CD14-positive monocyte (primary cell): Measurements from ENCODE around the gene C10orf71. TPM values are rescaled to one million over a fixed set of nuclear protein-coding genes. Genes with fewer than 3 reads are reported as not detected.
A peak's percentile ranks its signal among the peaks of the same experiment; 100 is the strongest.

Source experiments
- DNase-seq, 3 donors: peaks; one replicate each; pipeline ENCODE4 v3.0.0-alpha.2; 2011 to 2022
- H2AFZ ChIP-seq: 2 replicates; pipeline ENCODE4 v1.6.0; 2012; ENCODE audit warnings: mild to moderate bottlenecking, low read depth, low read length, inconsistent platforms; ENCODE audit not compliant: insufficient read depth, poor library complexity, severe bottlenecking
- H3K27ac ChIP-seq, 2 donors: 1 replicate in 1 of 2; 2 replicates in 1 of 2; pipeline ENCODE4 v1.5.1; 2012 to 2013; ENCODE audit warnings: low read length in 2 of 2, control low read depth in 1 of 2, inconsistent platforms in 1 of 2, low read depth in 1 of 2, mild to moderate bottlenecking in 1 of 2
- H3K27me3 ChIP-seq, 2 donors: one replicate each; pipeline versions ENCODE4 v1.6.0 to v1.6.1; 2011 to 2013; ENCODE audit warnings: low read length in 2 of 2; ENCODE audit not compliant: control insufficient read depth in 2 of 2, insufficient read depth in 2 of 2
- H3K36me3 ChIP-seq, 2 donors: replicated peaks in 1 of 2; 1 replicate in 1 of 2; 2 replicates in 1 of 2; pipeline versions ENCODE4 v1.5.1 to v1.6.1; 2012 to 2013; ENCODE audit warnings: low read length in 2 of 2, control low read depth in 1 of 2, inconsistent platforms in 1 of 2, mild to moderate bottlenecking in 1 of 2; ENCODE audit not compliant: insufficient read depth in 2 of 2, control insufficient read depth in 1 of 2
- H3K4me1 ChIP-seq, 2 donors: 1 replicate in 1 of 2; 2 replicates in 1 of 2; pipeline versions ENCODE4 v1.5.1 to v1.6.1; 2012 to 2013; ENCODE audit warnings: low read length in 2 of 2, control low read depth in 1 of 2, inconsistent platforms in 1 of 2, mild to moderate bottlenecking in 1 of 2, moderate library complexity in 1 of 2; ENCODE audit not compliant: insufficient read depth in 2 of 2, control insufficient read depth in 1 of 2
- H3K4me2 ChIP-seq: replicated peaks from 2 replicates; pipeline ENCODE3; 2012; ENCODE audit warnings: low read length, moderate library complexity, mild to moderate bottlenecking; ENCODE audit not compliant: poor library complexity, severe bottlenecking; ENCODE audit errors: extremely low read depth
- H3K4me3 ChIP-seq, 3 experiments: fragments of 200-600 bp in 1 of 3; sonication (generic) in 1 of 3; replicated peaks in 1 of 3; 1 replicate in 2 of 3; 2 replicates in 1 of 3; pipeline ENCODE4 v1.5.1; 2011 to 2013; ENCODE audit warnings: low read length in 3 of 3, mild to moderate bottlenecking in 3 of 3, control low read depth in 2 of 3, low read depth in 2 of 3, inconsistent platforms in 1 of 3, moderate library complexity in 1 of 3
- H3K79me2 ChIP-seq: 2 replicates; pipeline ENCODE4 v1.6.0; 2012; ENCODE audit warnings: mild to moderate bottlenecking, control low read depth, inconsistent platforms, low read length, moderate library complexity; ENCODE audit not compliant: insufficient read depth
- H3K9ac ChIP-seq: 2 replicates; pipeline ENCODE4 v1.6.0; 2017; ENCODE audit warnings: low read length, mild to moderate bottlenecking; ENCODE audit not compliant: insufficient read depth, poor library complexity, severe bottlenecking
- H3K9me3 ChIP-seq, 2 donors: replicated peaks in 1 of 2; 1 replicate in 1 of 2; 2 replicates in 1 of 2; pipeline versions ENCODE4 v1.5.1 to v1.6.1; 2012 to 2013; ENCODE audit warnings: low read length in 2 of 2, control low read depth in 1 of 2; ENCODE audit not compliant: control insufficient read depth in 1 of 2, insufficient read depth in 1 of 2
- H4K20me1 ChIP-seq: 2 replicates; pipeline ENCODE4 v1.6.0; 2012; ENCODE audit warnings: mild to moderate bottlenecking, low read length, control low read depth, moderate library complexity; ENCODE audit not compliant: insufficient read depth
- H3K27ac Mint-ChIP-seq, 7 donors: one replicate each; pipeline ENCODE4 v1.8.0; 2020; ENCODE audit warnings: mild to moderate bottlenecking in 7 of 7, mixed read lengths in 7 of 7, moderate library complexity in 6 of 7, inconsistent platforms in 2 of 7
- H3K27me3 Mint-ChIP-seq, 3 donors: one replicate each; pipeline ENCODE4 v1.8.0; 2021 to 2022; ENCODE audit warnings: low read depth in 3 of 3, mild to moderate bottlenecking in 3 of 3, mixed read lengths in 3 of 3, moderate library complexity in 3 of 3, inconsistent platforms in 1 of 3
- H3K36me3 Mint-ChIP-seq, 2 donors: one replicate each; pipeline ENCODE4 v1.8.0; 2020; ENCODE audit warnings: mixed read lengths in 2 of 2, inconsistent platforms in 1 of 2, mild to moderate bottlenecking in 1 of 2
- H3K4me1 Mint-ChIP-seq: one replicate; pipeline ENCODE4 v1.8.0; 2020; ENCODE audit warnings: mild to moderate bottlenecking, mixed read lengths
- H3K4me3 Mint-ChIP-seq, 2 donors: one replicate each; pipeline ENCODE4 v1.8.0; 2020; ENCODE audit warnings: mild to moderate bottlenecking in 2 of 2, mixed read lengths in 2 of 2, moderate library complexity in 1 of 2
- H3K9me3 Mint-ChIP-seq, 7 donors: one replicate each; pipeline ENCODE4 v1.8.0; 2020 to 2022; ENCODE audit warnings: mixed read lengths in 7 of 7, mild to moderate bottlenecking in 6 of 7, moderate library complexity in 6 of 7, inconsistent platforms in 2 of 7
- WGBS: methylation state at CpG from one replicate; pipeline ENCODE4 v1.1.5; 2013; ENCODE audit warnings: missing lambda C conversion rate; ENCODE audit not compliant: insufficient coverage; 5-methylcytosine and 5-hydroxymethylcytosine counted together
- intact Hi-C, 2 donors: fragments of 100-400 bp; cut with micrococcal nuclease; formaldehyde crosslinking; loops; one replicate each; pipeline versions ENCODE4 v1.15.0 to v1.15.1; 2023
- polyA plus RNA-seq, 3 donors: library from polyadenylated mRNA; depleted of rRNA in 1 of 3; unstranded in 2 of 3; stranded (reverse) in 1 of 3; fragments of 300-500 nt in 2 of 3; fragments of >200 nt in 1 of 3; fragmentation: Illumina TruSeq in 2 of 3; gene quantifications; 1 replicate in 2 of 3; 2 replicates in 1 of 3; pipeline ENCODE4 v1.2.3, GENCODE V29; 2012 to 2021
- TF ChIP-seq, protein P1 (sequence below): fragments of 200-600 bp; IDR thresholded peaks from one replicate; pipeline ENCODE4 v1.8.0; 2022; ENCODE audit warnings: antibody characterized with exemption, mild to moderate bottlenecking

The C10orf71 gene
- polyA plus RNA-seq, 3 donors: not detected

DNA sequence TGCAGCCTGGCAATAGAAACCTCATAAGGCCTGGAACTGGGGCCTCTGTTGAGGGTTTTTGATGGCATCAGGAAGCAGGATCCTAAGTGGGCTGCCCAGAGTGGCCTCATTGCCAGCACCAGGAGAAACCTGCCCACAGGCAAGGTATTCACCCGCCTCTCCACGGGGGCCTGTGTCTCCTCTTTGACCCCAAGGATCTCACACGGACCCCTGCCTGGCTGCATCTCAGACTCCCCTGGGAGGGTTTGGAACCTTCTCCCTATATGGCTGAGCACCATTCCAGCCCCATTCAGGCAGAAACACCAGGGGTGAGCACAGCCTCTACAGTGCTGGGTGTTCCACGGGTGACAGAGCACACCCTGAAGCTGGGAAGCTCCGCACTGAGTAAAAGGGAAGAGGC, 14.6 kb upstream of the C10orf71 start:
- WGBS: 95% methylated on average over 4 of the region's 5 CpGs
- Histone ChIP-seq H3K27ac (peak overlapping the region; percentile 44 to 92), H2AFZ (no peak overlapping the region), H3K9ac (no peak overlapping the region), H3K36me3 (no peaks in the 10 kb centered on the region), H4K20me1 (no peaks in the 10 kb centered on the region), H3K27me3 (no peaks in the 10 kb centered on the region), H3K4me1 (peaks cover 71 to 76% of the 10 kb centered on the region in 2 donors), H3K4me2 (no peak overlapping the region), H3K79me2 (no peaks in the 10 kb centered on the region), H3K4me3 (no peak overlapping the region), H3K9me3 (no peaks in the 10 kb centered on the region)
- Mint-ChIP-seq H3K27ac (peak overlapping the region; percentile 89 to 100 (median 97)), H3K4me3 (no peak overlapping the region), H3K27me3 (peaks cover 0 to 5% (median 2%) of the 10 kb centered on the region in 3 donors), H3K4me1 (peaks cover 61% of the 10 kb centered on the region), H3K36me3 (peaks cover 0 to 4% of the 10 kb centered on the region in 2 donors), H3K9me3 (peaks cover 3 to 12% (median 6%) of the 10 kb centered on the region in 7 donors)
- TF ChIP-seq, protein P1, sequence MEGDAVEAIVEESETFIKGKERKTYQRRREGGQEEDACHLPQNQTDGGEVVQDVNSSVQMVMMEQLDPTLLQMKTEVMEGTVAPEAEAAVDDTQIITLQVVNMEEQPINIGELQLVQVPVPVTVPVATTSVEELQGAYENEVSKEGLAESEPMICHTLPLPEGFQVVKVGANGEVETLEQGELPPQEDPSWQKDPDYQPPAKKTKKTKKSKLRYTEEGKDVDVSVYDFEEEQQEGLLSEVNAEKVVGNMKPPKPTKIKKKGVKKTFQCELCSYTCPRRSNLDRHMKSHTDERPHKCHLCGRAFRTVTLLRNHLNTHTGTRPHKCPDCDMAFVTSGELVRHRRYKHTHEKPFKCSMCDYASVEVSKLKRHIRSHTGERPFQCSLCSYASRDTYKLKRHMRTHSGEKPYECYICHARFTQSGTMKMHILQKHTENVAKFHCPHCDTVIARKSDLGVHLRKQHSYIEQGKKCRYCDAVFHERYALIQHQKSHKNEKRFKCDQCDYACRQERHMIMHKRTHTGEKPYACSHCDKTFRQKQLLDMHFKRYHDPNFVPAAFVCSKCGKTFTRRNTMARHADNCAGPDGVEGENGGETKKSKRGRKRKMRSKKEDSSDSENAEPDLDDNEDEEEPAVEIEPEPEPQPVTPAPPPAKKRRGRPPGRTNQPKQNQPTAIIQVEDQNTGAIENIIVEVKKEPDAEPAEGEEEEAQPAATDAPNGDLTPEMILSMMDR: no peak
- DNase-seq: peak in 1 of 3 donors; percentile 32
- intact Hi-C loops: loop anchor here in 1 of 2 donors (5.0 kb wide), 3 partner anchors 42 to 107 kb away; no protein-coding TSS in a partner anchor

GRCh38 chr10:49285232-49285631, 13.7 kb upstream of the C10orf71 start:
- Mint-ChIP-seq H3K27ac (peak overlapping the region; percentile 96 to 100 (median 98)), H3K36me3 (peaks cover 0 to 4% of the 10 kb centered on the region in 2 donors), H3K4me3 (peak overlapping the region; percentile 69 to 85), H3K4me1 (peaks cover 52% of the 10 kb centered on the region), H3K27me3 (peaks cover 0 to 5% (median 2%) of the 10 kb centered on the region in 3 donors), H3K9me3 (peaks cover 3 to 10% (median 6%) of the 10 kb centered on the region in 7 donors)
- H2AFZ ChIP-seq: no peak overlapping the region
- H4K20me1 ChIP-seq: no peaks in the 10 kb centered on the region
- H3K79me2 ChIP-seq: no peaks in the 10 kb centered on the region
- H3K4me1 ChIP-seq: peaks cover 62 to 67% of the 10 kb centered on the region in 2 donors
- WGBS: 0% methylated on average over 1 of the region's 3 CpGs
- TF ChIP-seq, protein P1: no peak
- H3K36me3 ChIP-seq: no peaks in the 10 kb centered on the region
- H3K4me2 ChIP-seq: peak overlapping the region; percentile 45
- H3K9me3 ChIP-seq: no peaks in the 10 kb centered on the region
- intact Hi-C loops: loop anchor here in 1 of 2 donors (1.0 kb wide), 1 partner anchor 25 kb away; no protein-coding TSS in a partner anchor
- H3K27ac ChIP-seq: peak overlapping the region; percentile 75 to 92
- DNase-seq: peak; percentile 95 to 99 (median 99)
- no peaks in the 10 kb centered on the region for H3K27me3 ChIP-seq
- H3K4me3 ChIP-seq: peak overlapping the region in 1 of 3 experiments; percentile 54
- peak overlapping the region; percentile 41 for H3K9ac ChIP-seq
